Neural progenitor cell (in vitro differentiated cells): ENCODE data around the gene NFIA.

Source experiments
- CTCF ChIP-seq: fragments of 200-600 bp; sonication (generic); IDR thresholded peaks from 2 replicates; pipeline ENCODE4 v1.5.1; 2017; ENCODE audit warnings: antibody characterized with exemption, mild to moderate bottlenecking
- EZH2 ChIP-seq: fragments of 200-600 bp; sonication (generic); IDR thresholded peaks from 2 replicates; pipeline ENCODE4 v1.6.1; 2017; ENCODE audit warnings: antibody characterized with exemption, mild to moderate bottlenecking, moderate library complexity
- EZH2phosphoT487 ChIP-seq: fragments of 200-600 bp; sonication (generic); IDR thresholded peaks from 2 replicates; pipeline ENCODE4 v1.6.1; 2017; ENCODE audit warnings: antibody characterized with exemption

- TF ChIP-seq CTCF (no peak), EZH2phosphoT487 (no peak), EZH2 (no peak)
Measured at GRCh38 chr1:61223140-61223539, 140.8 kb downstream of the NFIA start.
